SK-N-SH (cell line): ENCODE measurements around the gene NCOA5. TPM values are rescaled to one million over a fixed set of nuclear protein-coding genes. Genes with fewer than 3 reads are reported as not detected.

Source experiments
- CTCF ChIA-PET: fragments of 300-600, 350-600 bp; formaldehyde crosslinking; extraction: SDS; loops from one replicate; lab custom pipeline; 2021; lab: Yijun Ruan, JAX
- POLR2A ChIA-PET: fragments of 350-600 bp; sonication (Branson Sonifier 250); formaldehyde crosslinking; extraction: SDS; loops from one replicate; lab custom pipeline; 2020; ENCODE audit warnings: antibody characterized with exemption, inconsistent platforms; lab: Yijun Ruan, JAX
- DNase-seq: peaks from one replicate; pipeline ENCODE4 v3.0.0; 2012
- H2AFZ ChIP-seq: fragments of 200-600 bp; sonication (generic); 2 replicates; pipeline ENCODE4 v1.8.1; 2016; ENCODE audit warnings: antibody characterized with exemption, mild to moderate bottlenecking, low read depth
- H3F3A ChIP-seq: fragments of 200-600 bp; sonication (generic); replicated peaks from 2 replicates; pipeline ENCODE3; 2016; ENCODE audit warnings: antibody characterized with exemption, mild to moderate bottlenecking; ENCODE audit not compliant: insufficient read depth
- H3K27ac ChIP-seq, 2 experiments: fragments of 200-500 bp in 1 of 2; fragments of 200-600 bp in 1 of 2; sonication (Bioruptor generic) in 1 of 2; sonication (generic), shearing (Covaris generic) in 1 of 2; 2 replicates each; pipeline versions ENCODE4 v1.5.1 to v1.6.1; 2014 to 2016; ENCODE audit warnings: low read depth in 2 of 2, inconsistent platforms in 1 of 2, low read length in 1 of 2, mild to moderate bottlenecking in 1 of 2, mixed read lengths in 1 of 2
- H3K27me3 ChIP-seq: fragments of 200-600 bp; sonication (generic), shearing (Covaris generic); 2 replicates; pipeline ENCODE4 v1.6.1; 2016; ENCODE audit warnings: mixed run types; ENCODE audit not compliant: insufficient read depth
- H3K36me3 ChIP-seq, 2 experiments: fragments of 200-500 bp in 1 of 2; fragments of 200-600 bp in 1 of 2; sonication (Bioruptor generic) in 1 of 2; sonication (generic) in 1 of 2; replicated peaks in 1 of 2; 2 replicates each; pipeline versions ENCODE3 to v1.5.1; 2014 to 2016; ENCODE audit warnings: low read length in 1 of 2, mild to moderate bottlenecking in 1 of 2; ENCODE audit not compliant: insufficient read depth in 2 of 2, control insufficient read depth in 1 of 2
- H3K4me1 ChIP-seq, 2 experiments: fragments of 200-500 bp in 1 of 2; fragments of 200-600 bp in 1 of 2; sonication (Bioruptor generic) in 1 of 2; sonication (generic), shearing (Covaris generic) in 1 of 2; 2 replicates each; pipeline versions ENCODE4 v1.5.1 to v1.6.1; 2014 to 2016; ENCODE audit warnings: low read depth in 1 of 2, low read length in 1 of 2, mixed run types in 1 of 2; ENCODE audit not compliant: insufficient read depth in 2 of 2, control insufficient read depth in 1 of 2
- H3K4me2 ChIP-seq: fragments of 200-600 bp; sonication (generic), shearing (Covaris generic); 2 replicates; pipeline ENCODE4 v1.6.1; 2017; ENCODE audit warnings: mixed run types
- H3K4me3 ChIP-seq, 2 experiments: fragments of 200-500 bp in 1 of 2; fragments of 200-600 bp in 1 of 2; sonication (Bioruptor generic) in 1 of 2; sonication (generic), shearing (Covaris generic) in 1 of 2; 2 replicates each; pipeline versions ENCODE4 v1.5.1 to v1.8.1; 2014 to 2016; ENCODE audit warnings: low read depth in 2 of 2, inconsistent platforms in 1 of 2, low read length in 1 of 2, mild to moderate bottlenecking in 1 of 2, mixed read lengths in 1 of 2, moderate library complexity in 1 of 2
- H3K79me2 ChIP-seq: fragments of 200-600 bp; sonication (generic); 2 replicates; pipeline ENCODE4 v1.8.1; 2017; ENCODE audit warnings: mild to moderate bottlenecking; ENCODE audit not compliant: insufficient read depth
- H3K9ac ChIP-seq: fragments of 200-600 bp; sonication (generic); 2 replicates; pipeline ENCODE4 v1.6.1; 2017; ENCODE audit warnings: mixed run types
- H3K9me2 ChIP-seq: fragments of 200-600 bp; sonication (generic); 2 replicates; pipeline ENCODE4 v1.6.1; 2017; ENCODE audit warnings: mixed run types
- H3K9me3 ChIP-seq: fragments of 200-600 bp; sonication (generic); 2 replicates; pipeline ENCODE4 v1.6.1; 2017; ENCODE audit warnings: mixed run types, mild to moderate bottlenecking, moderate library complexity
- H4K20me1 ChIP-seq: fragments of 200-600 bp; sonication (generic); 2 replicates; pipeline ENCODE4 v1.6.1; 2017; ENCODE audit warnings: mild to moderate bottlenecking, mixed run types; ENCODE audit not compliant: insufficient read depth
- CTCF ChIP-seq: fragments of 200-600 bp; sonication (generic); IDR thresholded peaks from 2 replicates; pipeline ENCODE4 v1.6.1; 2017; ENCODE audit warnings: antibody characterized with exemption, mild to moderate bottlenecking, moderate library complexity
- EZH2phosphoT487 ChIP-seq: fragments of 200-600 bp; sonication (generic); IDR thresholded peaks from 2 replicates; pipeline ENCODE4 v1.6.1; 2017; ENCODE audit warnings: low read depth, mixed run types, mild to moderate bottlenecking, antibody characterized with exemption, moderate library complexity, borderline replicate concordance
- FOSL2 ChIP-seq: IDR thresholded peaks from 2 replicates; pipeline ENCODE4 v1.4.0; 2012; ENCODE audit warnings: low read depth, mild to moderate bottlenecking, moderate library complexity, borderline replicate concordance
- FOXJ3 ChIP-seq: sonication (generic); formaldehyde crosslinking; IDR thresholded peaks from 2 replicates; pipeline ENCODE4 v1.5.1; 2020; ENCODE audit warnings: mild to moderate bottlenecking, missing genetic modification reagents
- FOXM1 ChIP-seq: IDR thresholded peaks from 2 replicates; pipeline ENCODE4 v1.4.0; 2012; ENCODE audit warnings: low read depth, mild to moderate bottlenecking
- GATA2 ChIP-seq: sonication (generic); formaldehyde crosslinking; IDR thresholded peaks from 2 replicates; pipeline ENCODE4 v1.5.0; 2020; ENCODE audit warnings: mild to moderate bottlenecking, missing genetic modification reagents
- JUND ChIP-seq: IDR thresholded peaks from 2 replicates; pipeline ENCODE4 v1.4.0; 2012
- MEF2A ChIP-seq: IDR thresholded peaks from 2 replicates; pipeline ENCODE4 v1.4.0; 2012; ENCODE audit warnings: low read depth, borderline replicate concordance
- MXI1 ChIP-seq: IDR thresholded peaks from 2 replicates; pipeline ENCODE4 v1.6.1; 2012; ENCODE audit warnings: mild to moderate bottlenecking, low read depth, low read length, improper control_type of control experiment
- POLR2AphosphoS5 ChIP-seq: IDR thresholded peaks from 2 replicates; pipeline ENCODE4 v1.6.1; 2012; ENCODE audit warnings: low read depth, low read length
- RAD21 ChIP-seq: IDR thresholded peaks from 2 replicates; pipeline ENCODE4 v1.6.1; 2012; ENCODE audit warnings: mild to moderate bottlenecking, low read length
- RXRA ChIP-seq: IDR thresholded peaks from 2 replicates; pipeline ENCODE4 v1.4.0; 2012; ENCODE audit warnings: low read depth, mild to moderate bottlenecking, borderline replicate concordance
- SIN3A ChIP-seq: IDR thresholded peaks from 2 replicates; pipeline ENCODE4 v1.6.1; 2012; ENCODE audit warnings: low read depth, mild to moderate bottlenecking, low read length, moderate library complexity, borderline replicate concordance
- SMC3 ChIP-seq: IDR thresholded peaks from 2 replicates; pipeline ENCODE4 v1.6.1; 2012; ENCODE audit warnings: low read depth, low read length, improper control_type of control experiment
- TAF1 ChIP-seq: IDR thresholded peaks from 2 replicates; pipeline ENCODE4 v1.6.1; 2012; ENCODE audit warnings: low read depth, mild to moderate bottlenecking, low read length, moderate library complexity, borderline replicate concordance
- TEAD4 ChIP-seq: IDR thresholded peaks from 2 replicates; pipeline ENCODE4 v1.4.0; 2012; ENCODE audit warnings: mild to moderate bottlenecking, borderline replicate concordance; ENCODE audit not compliant: insufficient read depth
- WGBS: methylation state at CpG from one replicate; pipeline ENCODE4 v1.1.6; 2017; ENCODE audit warnings: low lambda C conversion rate; 5-methylcytosine and 5-hydroxymethylcytosine counted together
- polyA plus RNA-seq, 3 experiments: library from polyadenylated mRNA; depleted of rRNA; stranded (reverse); fragments of >200 nt; gene quantifications; 2 replicates each; pipeline ENCODE4 v1.2.3, GENCODE V29; 2012
- TF ChIP-seq, protein P1 (sequence below): IDR thresholded peaks from 2 replicates; pipeline ENCODE4; 2012
- TF ChIP-seq, protein P2 (sequence below): IDR thresholded peaks from 2 replicates; pipeline ENCODE4 v1.6.1; 2012; ENCODE audit warnings: mild to moderate bottlenecking, low read depth, low read length, moderate library complexity
- TF ChIP-seq, protein P3 (sequence below): fragments of 150-350 bp; IDR thresholded peaks from 2 replicates; pipeline ENCODE4 v1.6.1; 2016; ENCODE audit warnings: mild to moderate bottlenecking, low read depth, low read length

Gene NCOA5
- polyA plus RNA-seq, 1 of the 3 experiments (the other 2 are of a cell fraction), result 20.4 TPM

DNA sequence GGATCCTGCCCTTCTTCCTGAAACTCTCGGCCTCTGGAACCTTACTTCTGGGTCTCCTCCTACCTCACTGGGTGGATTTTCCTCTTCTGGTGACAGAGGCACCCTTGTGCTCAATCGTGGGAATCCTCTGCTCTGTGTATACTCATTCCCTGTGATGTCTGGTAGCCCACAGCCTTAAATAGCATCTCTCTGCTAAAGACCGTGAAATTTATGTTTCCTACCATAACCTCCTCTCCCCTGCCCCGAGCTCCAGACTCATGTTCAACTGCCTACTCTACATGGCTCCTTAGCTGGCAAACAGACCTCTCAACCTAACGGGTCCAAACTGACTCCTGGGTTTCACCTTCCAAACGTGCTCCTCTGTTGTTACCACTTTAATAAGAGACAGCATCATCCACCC, 71.2 kb downstream of the NCOA5 start:
- Histone ChIP-seq H2AFZ (no peak overlapping the region), H4K20me1 (no peaks in the 10 kb centered on the region), H3K4me3 (no peak overlapping the region)
- TF ChIP-seq SMC3, result no peak
- no peak for TF ChIP-seq MXI1
- TF ChIP-seq GATA2, result no peak
- no peak for TF ChIP-seq TAF1
- no peak for TF ChIP-seq RAD21
- TF ChIP-seq, protein P1, sequence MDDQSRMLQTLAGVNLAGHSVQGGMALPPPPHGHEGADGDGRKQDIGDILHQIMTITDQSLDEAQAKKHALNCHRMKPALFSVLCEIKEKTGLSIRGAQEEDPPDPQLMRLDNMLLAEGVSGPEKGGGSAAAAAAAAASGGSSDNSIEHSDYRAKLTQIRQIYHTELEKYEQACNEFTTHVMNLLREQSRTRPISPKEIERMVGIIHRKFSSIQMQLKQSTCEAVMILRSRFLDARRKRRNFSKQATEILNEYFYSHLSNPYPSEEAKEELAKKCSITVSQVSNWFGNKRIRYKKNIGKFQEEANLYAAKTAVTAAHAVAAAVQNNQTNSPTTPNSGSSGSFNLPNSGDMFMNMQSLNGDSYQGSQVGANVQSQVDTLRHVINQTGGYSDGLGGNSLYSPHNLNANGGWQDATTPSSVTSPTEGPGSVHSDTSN, result no peak
- TF ChIP-seq RXRA, result no peak
- TF ChIP-seq, all 33 proteins: peak for 0
- peaks cover 4% of the 10 kb centered on the region for H3F3A ChIP-seq
- peaks cover 0 to 13% of the 10 kb centered on the region in 2 experiments; a peak in 1 of 4 replicates for H3K4me1 ChIP-seq
- ChIA-PET CTCF (interaction anchor here (1.2 to 2.0 kb wide), 3 partner anchors 17 to 110 kb away, joined by 4 to 5 read pairs (median 5); no protein-coding TSS in a partner anchor), POLR2A (no interaction called here)
- H3K9me3 ChIP-seq, result no peaks in the 10 kb centered on the region
- H3K79me2 ChIP-seq, result no peaks in the 10 kb centered on the region
- no peak overlapping the region for H3K4me2 ChIP-seq
- no peak for DNase-seq
- H3K9ac ChIP-seq, result no peak overlapping the region
- no peak overlapping the region for H3K27ac ChIP-seq
- H3K36me3 ChIP-seq, result no peaks in the 10 kb centered on the region
- no peaks in the 10 kb centered on the region for H3K27me3 ChIP-seq
- H3K9me2 ChIP-seq, result no peaks in the 10 kb centered on the region
- 40% methylated on average over 6 of the region's 6 CpGs for WGBS

- H3K4me1 ChIP-seq, result peaks cover 0 to 13% of the 10 kb centered on the region in 2 experiments; a peak in 1 of 4 replicates
- H3K4me2 ChIP-seq, result no peak overlapping the region
- H3K27me3 ChIP-seq, result no peaks in the 10 kb centered on the region
- H3K9ac ChIP-seq, result no peak overlapping the region
- no peak for TF ChIP-seq SIN3A
- no peak for TF ChIP-seq GATA2
- TF ChIP-seq, protein P2, sequence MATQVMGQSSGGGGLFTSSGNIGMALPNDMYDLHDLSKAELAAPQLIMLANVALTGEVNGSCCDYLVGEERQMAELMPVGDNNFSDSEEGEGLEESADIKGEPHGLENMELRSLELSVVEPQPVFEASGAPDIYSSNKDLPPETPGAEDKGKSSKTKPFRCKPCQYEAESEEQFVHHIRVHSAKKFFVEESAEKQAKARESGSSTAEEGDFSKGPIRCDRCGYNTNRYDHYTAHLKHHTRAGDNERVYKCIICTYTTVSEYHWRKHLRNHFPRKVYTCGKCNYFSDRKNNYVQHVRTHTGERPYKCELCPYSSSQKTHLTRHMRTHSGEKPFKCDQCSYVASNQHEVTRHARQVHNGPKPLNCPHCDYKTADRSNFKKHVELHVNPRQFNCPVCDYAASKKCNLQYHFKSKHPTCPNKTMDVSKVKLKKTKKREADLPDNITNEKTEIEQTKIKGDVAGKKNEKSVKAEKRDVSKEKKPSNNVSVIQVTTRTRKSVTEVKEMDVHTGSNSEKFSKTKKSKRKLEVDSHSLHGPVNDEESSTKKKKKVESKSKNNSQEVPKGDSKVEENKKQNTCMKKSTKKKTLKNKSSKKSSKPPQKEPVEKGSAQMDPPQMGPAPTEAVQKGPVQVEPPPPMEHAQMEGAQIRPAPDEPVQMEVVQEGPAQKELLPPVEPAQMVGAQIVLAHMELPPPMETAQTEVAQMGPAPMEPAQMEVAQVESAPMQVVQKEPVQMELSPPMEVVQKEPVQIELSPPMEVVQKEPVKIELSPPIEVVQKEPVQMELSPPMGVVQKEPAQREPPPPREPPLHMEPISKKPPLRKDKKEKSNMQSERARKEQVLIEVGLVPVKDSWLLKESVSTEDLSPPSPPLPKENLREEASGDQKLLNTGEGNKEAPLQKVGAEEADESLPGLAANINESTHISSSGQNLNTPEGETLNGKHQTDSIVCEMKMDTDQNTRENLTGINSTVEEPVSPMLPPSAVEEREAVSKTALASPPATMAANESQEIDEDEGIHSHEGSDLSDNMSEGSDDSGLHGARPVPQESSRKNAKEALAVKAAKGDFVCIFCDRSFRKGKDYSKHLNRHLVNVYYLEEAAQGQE, result no peak
- no peak for TF ChIP-seq FOXJ3 (CRISPR knock-in tag)
- TF ChIP-seq TEAD4, result no peak
- no peak for TF ChIP-seq POLR2AphosphoS5
- no peak for TF ChIP-seq MXI1
- TF ChIP-seq CTCF, result no peak
- TF ChIP-seq JUND, result no peak
- no peak for TF ChIP-seq EZH2phosphoT487
- no peak for TF ChIP-seq FOXM1
- TF ChIP-seq, protein P3, sequence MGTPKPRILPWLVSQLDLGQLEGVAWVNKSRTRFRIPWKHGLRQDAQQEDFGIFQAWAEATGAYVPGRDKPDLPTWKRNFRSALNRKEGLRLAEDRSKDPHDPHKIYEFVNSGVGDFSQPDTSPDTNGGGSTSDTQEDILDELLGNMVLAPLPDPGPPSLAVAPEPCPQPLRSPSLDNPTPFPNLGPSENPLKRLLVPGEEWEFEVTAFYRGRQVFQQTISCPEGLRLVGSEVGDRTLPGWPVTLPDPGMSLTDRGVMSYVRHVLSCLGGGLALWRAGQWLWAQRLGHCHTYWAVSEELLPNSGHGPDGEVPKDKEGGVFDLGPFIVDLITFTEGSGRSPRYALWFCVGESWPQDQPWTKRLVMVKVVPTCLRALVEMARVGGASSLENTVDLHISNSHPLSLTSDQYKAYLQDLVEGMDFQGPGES, result no peak
- no peak for TF ChIP-seq RXRA
- TF ChIP-seq FOSL2, result no peak
- no peak for TF ChIP-seq TAF1
- TF ChIP-seq MEF2A, result no peak
- DNase-seq, result no peak
- H3K4me3 ChIP-seq, result no peak overlapping the region
- H3K79me2 ChIP-seq, result no peaks in the 10 kb centered on the region
- no peaks in the 10 kb centered on the region for H3K9me3 ChIP-seq
- 63% methylated on average over 4 of the region's 4 CpGs for WGBS
- H3K9me2 ChIP-seq, result no peaks in the 10 kb centered on the region
- POLR2A ChIA-PET, result interaction anchor here (0.5 kb wide), 1 partner anchor 11 kb away, joined by 3 read pairs; no protein-coding TSS in a partner anchor
- CTCF ChIA-PET, result interaction anchor here (1.2 to 2.0 kb wide), 3 partner anchors 16 to 111 kb away, joined by 4 to 5 read pairs (median 5); no protein-coding TSS in a partner anchor
- no peaks in the 10 kb centered on the region for H4K20me1 ChIP-seq
- H2AFZ ChIP-seq, result no peak overlapping the region
- H3K27ac ChIP-seq, result no peak overlapping the region
- no peaks in the 10 kb centered on the region for H3K36me3 ChIP-seq
- peaks cover 4% of the 10 kb centered on the region for H3F3A ChIP-seq
Observed at GRCh38 chr20:46018112-46018511, 71.7 kb downstream of the NCOA5 start.
